GM21526 (cell line): ENCODE data around the gene PVALEF.

ENCODE experiments used
- ATAC-seq: cut with Tn5 transposase; IDR thresholded peaks from one replicate; pipeline ENCODE4 v1.9.1; 2021; ENCODE audit warnings: moderate library complexity; ENCODE audit not compliant: unreplicated experiment, low FRiP score

Gene PVALEF

DNA sequence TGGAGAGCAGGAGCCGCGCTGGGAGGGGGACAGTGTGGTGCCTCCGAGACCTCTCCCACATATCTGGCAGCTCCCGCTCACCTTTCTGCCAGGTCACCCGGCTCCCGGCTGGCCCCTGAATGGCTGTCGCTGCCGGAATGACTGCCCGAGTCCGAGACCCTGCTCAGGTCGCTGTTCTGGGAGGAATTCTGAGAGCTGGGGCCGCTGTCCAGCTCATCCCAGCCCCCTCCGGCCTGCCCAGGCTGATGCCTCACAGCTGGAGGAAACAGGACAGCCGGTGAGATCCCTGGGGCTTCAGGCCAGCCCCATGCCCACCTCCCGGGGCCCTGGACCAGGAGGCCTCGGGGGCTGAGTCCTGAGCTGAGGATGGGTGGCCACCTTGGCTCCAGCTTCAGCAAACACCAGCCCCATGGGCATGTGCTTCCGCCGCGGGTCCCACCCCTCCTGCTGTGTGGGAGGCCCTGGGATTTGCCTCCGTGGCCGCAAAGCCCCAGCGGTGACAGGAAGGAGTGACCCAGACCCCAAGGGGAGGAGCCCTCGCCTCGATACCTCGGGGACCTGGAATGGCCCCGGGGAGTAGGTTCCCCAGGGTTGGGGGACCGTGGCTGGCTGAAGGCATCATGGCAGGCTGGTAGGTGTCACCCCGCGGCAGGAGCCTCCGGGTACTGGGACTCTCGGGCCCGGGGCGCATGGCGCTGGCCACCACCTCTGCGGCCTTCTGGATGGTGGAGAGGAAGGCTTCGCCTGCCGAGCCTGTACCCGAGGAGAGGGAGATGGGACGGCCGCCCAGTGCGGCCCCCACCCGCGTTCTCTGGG lies 66.7 kb downstream of the PVALEF start:
- no peak for ATAC-seq
